Omental fat pad (tissue), 4 donors: ENCODE data around the gene CPNE8. TPM values are rescaled to one million over a fixed set of nuclear protein-coding genes. Genes with fewer than 3 reads are reported as not detected.

ENCODE experiments used
- ATAC-seq: fragments of 150-250 bp; one replicate; pipeline ENCODE4 v1.9.1; 2016; ENCODE audit warnings: mild to moderate bottlenecking, moderate library complexity; ENCODE audit not compliant: low FRiP score
- DNase-seq: peaks from one replicate; pipeline ENCODE4 v3.0.0-alpha.2; 2019; ENCODE audit warnings: low spot score
- CTCF ChIP-seq, 3 donors: fragments of 450-650 bp; IDR thresholded peaks; one replicate each; pipeline ENCODE4 v1.5.1; 2016 to 2017; ENCODE audit warnings: antibody characterized with exemption in 3 of 3, mild to moderate bottlenecking in 3 of 3, moderate library complexity in 2 of 3
- total RNA-seq, 4 donors: library from RNA; depleted of rRNA; stranded (reverse); fragments of >200 nt; gene quantifications; one replicate each; pipeline ENCODE4 v1.1.0, GENCODE V29; 2016

Gene CPNE8
- total RNA-seq, 4 donors from 2014 or later = 16.3 to 42.8 (median 27.3) TPM

- ATAC-seq (no peak), DNase-seq (no peak)
- TF ChIP-seq CTCF (IDR thresholded peaks at IDR 0.05) = no peak
These were observed 26.1 kb upstream of the CPNE8 start for GRCh38 chr12:38931461-38931860.

GRCh38 chr12:38930990-38931389 lies 25.6 kb upstream of the CPNE8 start:
- TF ChIP-seq CTCF (IDR thresholded peaks at IDR 0.05) = no peak
- DNase-seq (no peak), ATAC-seq (no peak)

GRCh38 chr12:38926501-38926900 lies 21.1 kb upstream of the CPNE8 start:
- no peak for TF ChIP-seq CTCF (IDR thresholded peaks at IDR 0.05)
- ATAC-seq (no peak), DNase-seq (no peak)

- DNase-seq (peak; percentile 38), ATAC-seq (peak; percentile 77)
- TF ChIP-seq CTCF (IDR thresholded peaks at IDR 0.05) = no peak
These were observed 15.8 kb upstream of the CPNE8 start for GRCh38 chr12:38921025-38921677.

GRCh38 chr12:38919191-38919590 lies 13.8 kb upstream of the CPNE8 start:
- no peak for ATAC-seq
- no peak for TF ChIP-seq CTCF (IDR thresholded peaks at IDR 0.05)
- DNase-seq = no peak

GRCh38 chr12:38915429-38916182 lies 10.2 kb upstream of the CPNE8 start:
- ATAC-seq (no peak), DNase-seq (no peak)
- no peak for TF ChIP-seq CTCF (IDR thresholded peaks at IDR 0.05)

GRCh38 chr12:38912116-38912515 lies 6.7 kb upstream of the CPNE8 start:
- TF ChIP-seq CTCF (IDR thresholded peaks at IDR 0.05) = no peak
- ATAC-seq (no peak), DNase-seq (no peak)
